RWPE2 (cell line): ENCODE data around the gene DTYMK.

Experiments
- ATAC-seq: fragments of 200-7000 bp; cut with Tn5 transposase; 3 replicates; pipeline ENCODE4 v1.9.1; 2021; ENCODE audit warnings: low read depth
- DNase-seq: peaks from one replicate; pipeline ENCODE4 v3.0.0-alpha.2; 2020; ENCODE audit warnings: low spot score
- H3K27ac ChIP-seq: fragments of 450-650 bp; 2 replicates; pipeline ENCODE4 v1.5.1; 2017; ENCODE audit warnings: mild to moderate bottlenecking; ENCODE audit not compliant: poor library complexity, severe bottlenecking
- H3K27me3 ChIP-seq: fragments of 250-450 bp; sonication (Bioruptor Pico); 2 replicates; pipeline ENCODE4 v1.5.1; 2021; ENCODE audit warnings: mild to moderate bottlenecking, moderate library complexity; ENCODE audit not compliant: insufficient read depth, poor library complexity, severe bottlenecking
- H3K36me3 ChIP-seq: fragments of 250-450 bp; sonication (Bioruptor Pico); 2 replicates; pipeline ENCODE4 v1.5.1; 2020; ENCODE audit warnings: low read depth, mild to moderate bottlenecking, moderate library complexity
- H3K4me1 ChIP-seq: fragments of 250-450 bp; sonication (Bioruptor Pico); 2 replicates; pipeline ENCODE4 v1.5.1; 2021; ENCODE audit warnings: mild to moderate bottlenecking, moderate library complexity; ENCODE audit not compliant: insufficient read depth, poor library complexity, severe bottlenecking
- H3K4me3 ChIP-seq: fragments of 250-450 bp; sonication (Bioruptor Pico); 2 replicates; pipeline ENCODE4 v1.5.1; 2021; ENCODE audit warnings: mild to moderate bottlenecking, moderate library complexity; ENCODE audit not compliant: severe bottlenecking
- H3K9me3 ChIP-seq: fragments of 250-450 bp; sonication (Bioruptor Pico); 2 replicates; pipeline ENCODE4 v1.5.1; 2021; ENCODE audit warnings: mild to moderate bottlenecking, moderate library complexity; ENCODE audit not compliant: severe bottlenecking
- CTCF ChIP-seq: fragments of 450-650 bp; IDR thresholded peaks from one replicate; pipeline ENCODE4 v1.5.1; 2017; ENCODE audit warnings: mild to moderate bottlenecking, moderate library complexity; ENCODE audit not compliant: poor library complexity, severe bottlenecking

DTYMK gene

DNA sequence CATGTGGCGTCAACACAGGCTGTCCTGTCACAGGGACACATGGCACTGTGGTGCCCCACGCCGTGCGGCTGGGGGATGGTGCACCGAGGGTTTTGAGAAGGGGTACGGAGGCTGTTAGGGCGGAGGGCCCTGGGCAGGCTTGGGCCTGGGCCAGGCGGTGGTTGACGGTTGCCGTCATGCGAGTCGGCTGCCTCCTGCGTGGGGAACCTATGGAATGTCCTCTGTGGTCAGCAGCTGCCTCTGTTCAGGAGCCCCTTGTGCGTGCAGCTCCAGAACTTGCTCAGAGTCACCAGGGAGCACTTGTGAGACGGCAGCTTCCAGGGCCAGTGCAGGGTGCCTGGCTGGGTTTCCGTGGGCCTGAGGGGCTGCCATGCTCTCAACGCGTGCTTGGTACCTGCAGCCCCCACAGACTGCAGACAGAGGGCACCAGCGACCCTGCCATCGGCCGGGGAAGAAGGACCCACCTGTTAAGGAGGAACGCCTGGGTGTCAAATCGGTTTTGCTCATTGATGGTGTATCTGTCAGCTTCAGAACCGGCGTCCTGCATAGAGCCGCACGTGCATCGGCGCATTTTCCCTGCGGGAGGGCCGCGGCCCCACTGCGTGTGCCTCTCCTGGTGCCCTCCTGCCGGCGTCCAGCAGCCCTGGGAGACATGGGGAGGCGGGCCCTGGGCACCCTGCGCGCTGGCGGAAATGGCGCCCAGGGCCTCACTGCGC, 37.8 kb upstream of the DTYMK start:
- no peaks in the 10 kb centered on the region for H3K9me3 ChIP-seq
- H3K4me1 ChIP-seq = no peaks in the 10 kb centered on the region
- DNase-seq (no peak), ATAC-seq (no peak)
- peak; percentile 16 for TF ChIP-seq CTCF
- no peak overlapping the region for H3K4me3 ChIP-seq
- H3K27ac ChIP-seq = no peak overlapping the region
- peaks cover 16% of the 10 kb centered on the region; the same call in 1 of the 2 replicates for H3K36me3 ChIP-seq
- H3K27me3 ChIP-seq = no peaks in the 10 kb centered on the region

DNA sequence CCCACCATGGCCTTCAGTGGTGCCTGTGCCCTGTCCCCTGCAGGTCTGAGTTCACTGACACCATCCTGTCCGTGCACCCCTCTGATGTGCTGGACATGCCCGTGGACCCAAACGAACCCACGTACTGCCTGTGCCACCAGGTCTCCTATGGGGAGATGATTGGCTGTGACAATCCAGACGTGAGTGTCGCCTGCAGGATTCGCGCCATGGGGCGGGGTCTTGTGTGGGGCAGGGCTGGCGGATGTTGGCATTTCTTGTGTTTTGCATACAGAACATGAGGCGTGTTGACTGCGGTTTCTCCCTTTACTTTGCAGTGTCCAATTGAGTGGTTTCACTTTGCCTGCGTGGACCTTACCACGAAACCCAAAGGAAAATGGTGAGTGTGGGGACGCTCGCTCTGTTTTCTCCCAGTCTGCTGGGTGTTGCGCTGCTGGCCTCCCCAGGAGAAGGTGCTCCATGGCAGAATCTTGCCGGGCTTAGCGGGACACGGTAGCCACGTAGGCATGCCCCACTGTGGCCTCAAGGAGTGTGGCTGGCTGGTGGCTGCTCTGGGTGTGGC, 36.4 kb upstream of the DTYMK start:
- ATAC-seq = no peak
- TF ChIP-seq CTCF = no peak
- Histone ChIP-seq H3K27ac (no peak overlapping the region), H3K4me3 (no peak overlapping the region), H3K4me1 (no peaks in the 10 kb centered on the region), H3K9me3 (no peaks in the 10 kb centered on the region), H3K36me3 (peaks cover 16% of the 10 kb centered on the region; the same call in 1 of the 2 replicates), H3K27me3 (no peaks in the 10 kb centered on the region)
- DNase-seq = no peak

GRCh38 chr2:241721852-241722251, 35.2 kb upstream of the DTYMK start:
- Histone ChIP-seq H3K27ac (no peak overlapping the region), H3K4me3 (no peak overlapping the region), H3K36me3 (peaks cover 16% of the 10 kb centered on the region; the same call in 1 of the 2 replicates), H3K9me3 (no peaks in the 10 kb centered on the region), H3K27me3 (no peaks in the 10 kb centered on the region), H3K4me1 (no peaks in the 10 kb centered on the region)
- TF ChIP-seq CTCF = no peak
- ATAC-seq (no peak), DNase-seq (no peak)

GRCh38 chr2:241720560-241720959, 33.9 kb upstream of the DTYMK start:
- H3K36me3 ChIP-seq = peaks cover 29% of the 10 kb centered on the region; the same call in 1 of the 2 replicates
- no peak overlapping the region for H3K4me3 ChIP-seq
- H3K27ac ChIP-seq = no peak overlapping the region
- H3K27me3 ChIP-seq = no peaks in the 10 kb centered on the region
- no peaks in the 10 kb centered on the region for H3K9me3 ChIP-seq
- ATAC-seq = no peak
- no peaks in the 10 kb centered on the region for H3K4me1 ChIP-seq
- peak; percentile 51 for DNase-seq
- TF ChIP-seq CTCF = no peak

GRCh38 chr2:241720099-241720498, 33.5 kb upstream of the DTYMK start:
- no peaks in the 10 kb centered on the region for H3K27me3 ChIP-seq
- H3K4me3 ChIP-seq = no peak overlapping the region
- H3K36me3 ChIP-seq = peaks cover 29% of the 10 kb centered on the region
- no peaks in the 10 kb centered on the region for H3K4me1 ChIP-seq
- H3K27ac ChIP-seq = no peak overlapping the region
- ATAC-seq (no peak), DNase-seq (peak; percentile 61)
- H3K9me3 ChIP-seq = no peaks in the 10 kb centered on the region
- no peak for TF ChIP-seq CTCF
